Thoracic aorta (tissue), 2 donors: ENCODE results near the gene TREML1. TPM values are rescaled to one million over a fixed set of nuclear protein-coding genes. Genes with fewer than 3 reads are reported as not detected.

Experiments used
- ATAC-seq: fragments of 150-250 bp; one replicate; pipeline ENCODE4 v1.8.0; 2017; ENCODE audit warnings: low read depth; ENCODE audit not compliant: insufficient number of reproducible peaks, low FRiP score
- DNase-seq: peaks from one replicate; pipeline ENCODE4 v3.0.0-alpha.2; 2020; ENCODE audit warnings: low spot score
- H3K27ac ChIP-seq, 2 donors: fragments of 200-600 bp; sonication (generic); 1 replicate in 1 of 2; 2 replicates in 1 of 2; pipeline ENCODE4 v1.5.1; 2016; ENCODE audit warnings: mild to moderate bottlenecking in 2 of 2, moderate library complexity in 2 of 2
- H3K27me3 ChIP-seq: fragments of 200-600 bp; sonication (generic); replicated peaks from 2 replicates; pipeline ENCODE4 v1.6.0; 2016; ENCODE audit warnings: mild to moderate bottlenecking; ENCODE audit not compliant: insufficient read depth
- H3K36me3 ChIP-seq: fragments of 200-600 bp; sonication (generic); one replicate; pipeline ENCODE4 v1.5.1; 2016
- H3K4me1 ChIP-seq, 2 donors: fragments of 200-600 bp; sonication (generic); 1 replicate in 1 of 2; 2 replicates in 1 of 2; pipeline versions ENCODE4 v1.5.1 to v1.6.0; 2016; ENCODE audit warnings: low read depth in 2 of 2, mild to moderate bottlenecking in 1 of 2; ENCODE audit not compliant: control insufficient read depth in 1 of 2
- H3K4me3 ChIP-seq: fragments of 200-600 bp; sonication (generic); 2 replicates; pipeline ENCODE4 v1.5.1; 2016; ENCODE audit warnings: mild to moderate bottlenecking
- H3K9me3 ChIP-seq: fragments of 200-600 bp; sonication (generic); 2 replicates; pipeline ENCODE4 v1.5.1; 2016
- total RNA-seq, 2 donors: library from RNA; depleted of rRNA; stranded (reverse); fragments of >200 nt; gene quantifications; one replicate each; pipeline versions ENCODE4 v1.1.0 to v1.2.3, GENCODE V29; 2016
- TF ChIP-seq, protein P1 (sequence below): fragments of 200-600 bp; sonication (generic); IDR thresholded peaks from one replicate; pipeline ENCODE4 v1.5.1; 2019; ENCODE audit warnings: antibody characterized with exemption

Gene TREML1
- total RNA-seq, 2 donors from 2014 or later = 0.56 to 3.9 TPM

- Histone ChIP-seq H3K4me3 (no peak overlapping the region), H3K27me3 (no peaks in the 10 kb centered on the region), H3K4me1 (no peaks in the 10 kb centered on the region), H3K36me3 (peaks cover 3% of the 10 kb centered on the region), H3K9me3 (no peaks in the 10 kb centered on the region), H3K27ac (no peak overlapping the region)
- TF ChIP-seq, protein P1, sequence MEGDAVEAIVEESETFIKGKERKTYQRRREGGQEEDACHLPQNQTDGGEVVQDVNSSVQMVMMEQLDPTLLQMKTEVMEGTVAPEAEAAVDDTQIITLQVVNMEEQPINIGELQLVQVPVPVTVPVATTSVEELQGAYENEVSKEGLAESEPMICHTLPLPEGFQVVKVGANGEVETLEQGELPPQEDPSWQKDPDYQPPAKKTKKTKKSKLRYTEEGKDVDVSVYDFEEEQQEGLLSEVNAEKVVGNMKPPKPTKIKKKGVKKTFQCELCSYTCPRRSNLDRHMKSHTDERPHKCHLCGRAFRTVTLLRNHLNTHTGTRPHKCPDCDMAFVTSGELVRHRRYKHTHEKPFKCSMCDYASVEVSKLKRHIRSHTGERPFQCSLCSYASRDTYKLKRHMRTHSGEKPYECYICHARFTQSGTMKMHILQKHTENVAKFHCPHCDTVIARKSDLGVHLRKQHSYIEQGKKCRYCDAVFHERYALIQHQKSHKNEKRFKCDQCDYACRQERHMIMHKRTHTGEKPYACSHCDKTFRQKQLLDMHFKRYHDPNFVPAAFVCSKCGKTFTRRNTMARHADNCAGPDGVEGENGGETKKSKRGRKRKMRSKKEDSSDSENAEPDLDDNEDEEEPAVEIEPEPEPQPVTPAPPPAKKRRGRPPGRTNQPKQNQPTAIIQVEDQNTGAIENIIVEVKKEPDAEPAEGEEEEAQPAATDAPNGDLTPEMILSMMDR = no peak
- ATAC-seq (no peak), DNase-seq (no peak)
Measured at GRCh38 chr6:41150671-41151070, 3.5 kb downstream of the TREML1 start.

DNA sequence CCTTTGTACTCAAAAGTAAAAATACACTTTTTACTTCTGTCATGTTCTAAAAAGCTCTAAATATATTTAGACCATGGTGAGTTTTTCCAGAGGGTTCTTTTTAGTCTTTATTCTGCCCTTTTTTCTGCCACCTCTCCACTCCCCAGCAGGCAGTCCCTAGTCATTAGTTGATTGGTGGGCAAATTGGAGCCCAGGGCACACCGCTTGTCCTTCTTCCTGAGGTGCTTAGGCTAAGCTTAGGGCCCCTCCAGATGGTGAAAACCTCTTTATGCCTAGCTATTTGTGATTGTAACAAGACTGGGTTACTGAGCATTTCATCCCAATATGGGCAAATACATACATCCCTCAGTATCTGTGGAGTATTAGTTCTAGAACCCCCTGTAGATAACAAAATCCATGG, 6.2 kb downstream of the TREML1 start:
- Histone ChIP-seq H3K27ac (no peak overlapping the region), H3K36me3 (peaks cover 3% of the 10 kb centered on the region), H3K9me3 (no peaks in the 10 kb centered on the region), H3K4me3 (no peak overlapping the region), H3K27me3 (no peaks in the 10 kb centered on the region), H3K4me1 (no peaks in the 10 kb centered on the region)
- DNase-seq (no peak), ATAC-seq (no peak)
- TF ChIP-seq, protein P1 = no peak

DNA sequence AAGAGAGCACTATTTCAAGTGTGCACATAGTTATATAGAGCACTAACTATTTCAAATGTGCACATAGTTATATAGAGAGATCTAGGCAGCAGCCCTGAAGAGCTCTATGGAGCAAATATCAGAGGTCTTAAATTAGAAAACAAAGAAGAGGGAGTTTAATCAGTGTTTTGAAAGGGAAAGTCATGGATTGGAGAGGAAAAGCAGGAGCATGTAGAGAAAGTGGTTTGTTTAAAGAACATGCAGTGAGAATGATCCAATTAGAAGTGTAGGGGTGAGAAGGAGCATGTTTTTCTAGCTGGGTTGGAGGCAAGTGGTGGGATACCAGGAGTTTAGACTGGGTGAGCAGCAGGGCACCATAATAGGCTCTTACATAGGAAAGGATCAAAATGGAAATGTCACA, 17.2 kb downstream of the TREML1 start:
- no peaks in the 10 kb centered on the region for H3K27me3 ChIP-seq
- no peak for DNase-seq
- no peak overlapping the region for H3K27ac ChIP-seq
- no peaks in the 10 kb centered on the region for H3K9me3 ChIP-seq
- H3K36me3 ChIP-seq = no peaks in the 10 kb centered on the region
- no peak for ATAC-seq
- no peaks in the 10 kb centered on the region for H3K4me1 ChIP-seq
- TF ChIP-seq, protein P1 = no peak
- no peak overlapping the region for H3K4me3 ChIP-seq

- no peak overlapping the region for H3K4me3 ChIP-seq
- TF ChIP-seq, protein P1 = no peak
- no peaks in the 10 kb centered on the region for H3K36me3 ChIP-seq
- ATAC-seq = no peak
- no peak for DNase-seq
- no peaks in the 10 kb centered on the region for H3K27me3 ChIP-seq
- H3K9me3 ChIP-seq = no peaks in the 10 kb centered on the region
- H3K27ac ChIP-seq = no peak overlapping the region
- no peaks in the 10 kb centered on the region for H3K4me1 ChIP-seq
Measured at GRCh38 chr6:41135062-41135832, 18.9 kb downstream of the TREML1 start.

DNA sequence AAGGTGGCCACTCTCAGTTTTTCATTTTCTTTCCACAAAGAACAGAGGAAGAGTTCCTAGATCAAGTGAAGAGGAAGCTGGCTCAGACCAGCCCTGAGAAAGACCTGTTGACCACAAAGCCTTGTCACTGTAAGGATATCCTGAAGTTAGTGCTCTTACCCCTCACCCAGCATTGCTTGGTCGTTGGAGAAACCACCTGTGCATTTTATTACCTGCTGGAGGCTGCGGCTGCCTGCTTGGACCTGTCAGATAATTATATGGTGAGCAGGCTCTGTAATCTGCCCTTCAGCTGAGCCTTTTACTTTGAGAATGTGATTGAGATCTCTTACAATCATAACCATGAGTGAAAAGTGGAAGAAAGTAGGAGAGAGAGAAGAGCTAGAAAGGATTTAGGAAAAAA, 21.9 kb downstream of the TREML1 start:
- Histone ChIP-seq H3K4me3 (no peak overlapping the region), H3K9me3 (no peaks in the 10 kb centered on the region), H3K27me3 (no peaks in the 10 kb centered on the region), H3K27ac (no peak overlapping the region), H3K4me1 (no peaks in the 10 kb centered on the region), H3K36me3 (no peaks in the 10 kb centered on the region)
- ATAC-seq (no peak), DNase-seq (no peak)
- TF ChIP-seq, protein P1 = no peak
